OCI-LY1 (cell line): Measurements from ENCODE around the gene MAGEA9B.
"Not testable (repeated sequence)": the region's sequence is repeated elsewhere in the genome, so short reads cannot be mapped to it uniquely, and the experiment has no call there.

Source experiments
- H2AFZ ChIP-seq: fragments of 200-600 bp; sonication (generic), shearing (Covaris generic); 2 replicates; pipeline ENCODE4 v1.6.0; 2014; ENCODE audit warnings: antibody characterized with exemption, mild to moderate bottlenecking, low read length
- H3F3A ChIP-seq: fragments of 200-600 bp; sonication (generic), shearing (Covaris generic); 2 replicates; pipeline ENCODE4 v1.6.0; 2014; ENCODE audit warnings: mild to moderate bottlenecking, antibody characterized with exemption, low read length, moderate library complexity; ENCODE audit not compliant: insufficient read depth
- H3K27ac ChIP-seq: fragments of 200-600 bp; sonication (generic); 2 replicates; pipeline ENCODE4 v1.5.1; 2014; ENCODE audit warnings: low read length, mixed run types, mild to moderate bottlenecking, low read depth; ENCODE audit not compliant: poor library complexity, severe bottlenecking
- H3K27me3 ChIP-seq: fragments of 200-600 bp; sonication (generic); 2 replicates; pipeline ENCODE4 v1.6.0; 2014; ENCODE audit warnings: antibody characterized with exemption, mild to moderate bottlenecking, low read length, moderate library complexity; ENCODE audit not compliant: insufficient read depth
- H3K36me3 ChIP-seq: fragments of 200-600 bp; sonication (generic); 2 replicates; pipeline ENCODE4 v1.6.1; 2014; ENCODE audit warnings: mild to moderate bottlenecking, antibody characterized with exemption, low read length, moderate library complexity, mixed read lengths; ENCODE audit not compliant: insufficient read depth
- H3K4me1 ChIP-seq: fragments of 200-600 bp; sonication (generic); 2 replicates; pipeline ENCODE4 v1.5.1; 2014; ENCODE audit warnings: mild to moderate bottlenecking, low read length, moderate library complexity; ENCODE audit not compliant: insufficient read depth, severe bottlenecking
- H3K4me2 ChIP-seq: fragments of 200-600 bp; sonication (generic), shearing (Covaris generic); 2 replicates; pipeline ENCODE4 v1.6.1; 2014; ENCODE audit warnings: low read length
- H3K4me3 ChIP-seq: fragments of 200-600 bp; sonication (generic); 2 replicates; pipeline ENCODE4 v1.5.1; 2014; ENCODE audit warnings: low read length, low read depth, mild to moderate bottlenecking, mixed read lengths; ENCODE audit not compliant: poor library complexity, severe bottlenecking
- H3K79me2 ChIP-seq: fragments of 200-600 bp; shearing (Covaris generic); 2 replicates; pipeline ENCODE4 v1.6.1; 2016; ENCODE audit warnings: mixed run types, low read length, mixed read lengths; ENCODE audit not compliant: insufficient read depth
- H3K9ac ChIP-seq: fragments of 200-600 bp; sonication (generic), shearing (Covaris generic); 2 replicates; pipeline ENCODE4 v1.6.1; 2014; ENCODE audit warnings: mild to moderate bottlenecking, low read length, mixed read lengths
- H3K9me2 ChIP-seq: fragments of 200-600 bp; sonication (generic), shearing (Covaris generic); 2 replicates; pipeline ENCODE4 v1.6.1; 2014; ENCODE audit warnings: low read depth, mild to moderate bottlenecking, low read length, mixed read lengths
- H3K9me3 ChIP-seq: fragments of 200-600 bp; shearing (Covaris generic); 2 replicates; pipeline ENCODE4 v1.6.1; 2014; ENCODE audit warnings: low read length, mixed read lengths
- H4K20me1 ChIP-seq: fragments of 200-600 bp; sonication (generic), shearing (Covaris generic); 2 replicates; pipeline ENCODE4 v1.6.0; 2016; ENCODE audit warnings: mild to moderate bottlenecking, low read length; ENCODE audit not compliant: insufficient read depth
- CTCF ChIP-seq: fragments of 200-600 bp; sonication (generic), shearing (Covaris generic); IDR thresholded peaks from 2 replicates; pipeline ENCODE4 v1.5.1; 2017; ENCODE audit warnings: mild to moderate bottlenecking, antibody characterized with exemption, low read length, moderate library complexity, mixed read lengths
- EZH2 ChIP-seq: fragments of 200-600 bp; sonication (generic), shearing (Covaris generic); IDR thresholded peaks from 2 replicates; pipeline ENCODE4 v1.8.0; 2017; ENCODE audit warnings: borderline replicate concordance, mixed run types, mild to moderate bottlenecking, antibody characterized with exemption, low read length, moderate library complexity, mixed read lengths

The MAGEA9B gene

DNA sequence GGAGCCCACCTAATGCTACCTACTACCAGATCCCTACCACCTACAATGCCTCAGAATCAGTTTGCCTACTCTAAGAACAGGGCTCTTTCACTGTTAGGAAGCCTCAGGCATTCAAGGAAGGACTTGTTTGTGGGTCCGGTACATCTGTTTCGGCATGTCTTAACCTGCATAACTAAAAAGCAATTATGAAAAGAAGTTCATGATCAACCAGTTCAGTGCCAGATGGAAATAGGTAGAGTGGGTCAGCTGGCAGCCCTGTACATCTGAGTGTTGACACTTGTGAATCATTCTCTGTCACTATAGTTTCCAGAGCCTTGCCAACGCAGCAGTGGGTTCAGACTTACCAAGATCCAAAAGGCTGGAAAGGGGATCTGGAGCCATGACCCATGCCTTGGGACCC lies 41.0 kb upstream of the MAGEA9B start:
- Histone ChIP-seq H3F3A (no peaks in the 10 kb centered on the region), H3K4me3 (no peak overlapping the region), H3K9me3 (no peaks in the 10 kb centered on the region), H2AFZ (no peak overlapping the region), H3K27ac (no peak overlapping the region), H3K4me2 (no peak overlapping the region), H4K20me1 (no peaks in the 10 kb centered on the region), H3K27me3 (no peaks in the 10 kb centered on the region), H3K36me3 (no peaks in the 10 kb centered on the region), H3K9ac (no peak overlapping the region), H3K4me1 (peaks cover 13% of the 10 kb centered on the region), H3K79me2 (no peaks in the 10 kb centered on the region), H3K9me2 (no peaks in the 10 kb centered on the region)
- TF ChIP-seq CTCF (no peak), EZH2 (no peak)

DNA sequence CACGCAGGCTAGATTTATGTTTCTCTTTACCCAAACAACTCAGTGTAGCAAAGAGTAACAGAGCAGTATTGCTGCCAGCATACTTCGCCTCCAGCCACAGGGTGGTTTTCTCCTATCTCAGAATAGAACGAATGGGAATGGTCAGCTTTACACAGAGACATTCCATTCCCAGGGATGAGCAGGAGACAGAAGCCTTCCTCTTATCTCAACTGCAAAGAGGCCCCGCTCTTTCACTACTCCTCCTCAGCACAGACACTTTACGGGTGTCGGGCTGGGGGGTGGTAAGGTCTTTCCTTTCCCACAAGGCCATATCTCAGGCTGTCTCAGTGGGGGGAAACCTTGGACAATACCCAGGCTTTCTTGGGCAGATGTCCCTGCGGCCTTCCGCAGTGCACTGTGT lies 39.6 kb upstream of the MAGEA9B start:
- peaks cover 13% of the 10 kb centered on the region for H3K4me1 ChIP-seq
- not testable (repeated sequence) for H3F3A ChIP-seq, H3K4me3 ChIP-seq, H3K79me2 ChIP-seq, H3K27me3 ChIP-seq, H3K9ac ChIP-seq, H3K4me2 ChIP-seq, H3K27ac ChIP-seq, H2AFZ ChIP-seq, H3K36me3 ChIP-seq, H4K20me1 ChIP-seq, H3K9me3 ChIP-seq, H3K9me2 ChIP-seq

DNA sequence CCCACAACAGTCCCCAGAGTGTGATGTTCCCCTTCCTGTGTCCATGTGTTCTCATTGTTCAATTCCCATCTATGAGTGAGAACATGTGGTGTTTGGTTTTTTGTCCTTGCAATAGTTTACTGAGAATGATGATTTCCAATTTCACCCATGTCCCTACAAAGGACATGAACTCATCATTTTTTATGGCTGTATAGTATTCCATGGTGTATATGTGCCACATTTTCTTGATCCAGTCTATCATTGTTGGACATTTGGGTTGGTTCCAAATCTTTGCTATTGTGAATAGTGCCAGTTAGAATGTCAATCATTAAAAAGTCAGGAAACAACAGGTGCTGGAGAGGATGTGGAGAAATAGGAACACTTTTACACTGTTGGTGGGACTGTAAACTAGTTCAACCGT lies 32.4 kb upstream of the MAGEA9B start:
- H3F3A ChIP-seq, H3K4me3 ChIP-seq, H3K9me3 ChIP-seq, H3K36me3 ChIP-seq, H3K9ac ChIP-seq, H3K79me2 ChIP-seq, H2AFZ ChIP-seq, H3K27ac ChIP-seq, H3K9me2 ChIP-seq, H3K27me3 ChIP-seq, H3K4me2 ChIP-seq, H4K20me1 ChIP-seq, H3K4me1 ChIP-seq: not testable (repeated sequence)

DNA sequence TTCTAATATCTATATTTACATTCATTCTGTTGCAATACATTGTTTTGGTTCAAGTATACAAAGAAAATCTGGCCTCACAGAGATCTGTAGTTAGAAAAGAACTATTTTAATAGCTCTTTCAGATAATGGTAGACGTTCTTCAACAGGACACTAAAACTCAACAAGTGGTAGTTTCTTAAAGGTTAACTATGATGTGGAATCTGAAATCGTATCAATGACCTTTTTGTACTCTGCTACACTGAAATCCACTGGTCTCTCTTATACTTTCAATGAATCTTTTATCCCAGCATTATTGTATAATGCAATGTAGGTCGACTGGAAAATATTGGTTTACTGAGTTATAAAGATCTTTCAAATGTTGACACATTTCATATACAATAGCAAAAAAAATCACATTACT lies 31.6 kb upstream of the MAGEA9B start:
- Histone ChIP-seq H3K9ac (no peak overlapping the region), H3K27me3 (no peaks in the 10 kb centered on the region), H3K9me2 (no peaks in the 10 kb centered on the region), H3K4me1 (no peaks in the 10 kb centered on the region), H3K9me3 (no peaks in the 10 kb centered on the region), H2AFZ (no peak overlapping the region), H3K36me3 (no peaks in the 10 kb centered on the region), H3F3A (no peaks in the 10 kb centered on the region), H3K27ac (no peak overlapping the region), H4K20me1 (no peaks in the 10 kb centered on the region), H3K79me2 (no peaks in the 10 kb centered on the region), H3K4me3 (no peak overlapping the region), H3K4me2 (no peak overlapping the region)
- no peak for TF ChIP-seq EZH2
- no peak for TF ChIP-seq CTCF
